ENCODE results near the gene EPHA4.

DNA sequence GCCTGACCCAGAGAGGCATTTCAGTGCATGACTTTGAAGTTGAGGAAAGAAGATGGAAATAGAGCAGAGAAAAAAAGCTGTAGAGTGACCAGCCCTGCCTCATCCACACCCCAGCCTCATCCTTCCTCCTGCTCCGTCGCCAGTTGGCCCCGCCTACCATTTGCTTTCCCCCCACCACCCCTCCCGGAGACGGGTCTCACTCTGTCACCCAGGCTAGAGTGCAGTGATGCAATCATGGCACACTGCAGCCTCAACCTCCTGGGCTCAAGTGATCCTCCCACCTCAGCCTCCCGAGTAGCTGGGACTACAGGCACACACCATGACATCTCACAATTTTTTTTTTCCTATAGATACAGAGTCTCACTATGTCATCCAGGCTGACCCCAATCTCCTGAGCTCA, 200.8 kb downstream of the EPHA4 start:
- TF ChIP-seq, protein P1, sequence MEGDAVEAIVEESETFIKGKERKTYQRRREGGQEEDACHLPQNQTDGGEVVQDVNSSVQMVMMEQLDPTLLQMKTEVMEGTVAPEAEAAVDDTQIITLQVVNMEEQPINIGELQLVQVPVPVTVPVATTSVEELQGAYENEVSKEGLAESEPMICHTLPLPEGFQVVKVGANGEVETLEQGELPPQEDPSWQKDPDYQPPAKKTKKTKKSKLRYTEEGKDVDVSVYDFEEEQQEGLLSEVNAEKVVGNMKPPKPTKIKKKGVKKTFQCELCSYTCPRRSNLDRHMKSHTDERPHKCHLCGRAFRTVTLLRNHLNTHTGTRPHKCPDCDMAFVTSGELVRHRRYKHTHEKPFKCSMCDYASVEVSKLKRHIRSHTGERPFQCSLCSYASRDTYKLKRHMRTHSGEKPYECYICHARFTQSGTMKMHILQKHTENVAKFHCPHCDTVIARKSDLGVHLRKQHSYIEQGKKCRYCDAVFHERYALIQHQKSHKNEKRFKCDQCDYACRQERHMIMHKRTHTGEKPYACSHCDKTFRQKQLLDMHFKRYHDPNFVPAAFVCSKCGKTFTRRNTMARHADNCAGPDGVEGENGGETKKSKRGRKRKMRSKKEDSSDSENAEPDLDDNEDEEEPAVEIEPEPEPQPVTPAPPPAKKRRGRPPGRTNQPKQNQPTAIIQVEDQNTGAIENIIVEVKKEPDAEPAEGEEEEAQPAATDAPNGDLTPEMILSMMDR (IDR thresholded peaks at IDR 0.05; ENCODE audit: insufficient read depth, low read depth, low read length), result no peak
- no peak for TF ChIP-seq EZH2 (IDR thresholded peaks at IDR 0.05; ENCODE audit: insufficient read depth, low read length)
